Stimulated activated CD4-positive, alpha-beta T cell treated with anti-CD3 and anti-CD28 coated beads, Interleukin-4, amount 100 ng/mL, for 24 hours (primary cell): ENCODE data around the gene DYNLL1.
A peak's percentile ranks its signal among the peaks of the same experiment; 100 is the strongest.
"Not testable (repeated sequence)": the region's sequence is repeated elsewhere in the genome, so short reads cannot be mapped to it uniquely, and the experiment has no call there.

ENCODE experiments used
- DNase-seq: peaks from one replicate; pipeline ENCODE4 v3.0.0-alpha.2; 2020

The DYNLL1 gene

DNA sequence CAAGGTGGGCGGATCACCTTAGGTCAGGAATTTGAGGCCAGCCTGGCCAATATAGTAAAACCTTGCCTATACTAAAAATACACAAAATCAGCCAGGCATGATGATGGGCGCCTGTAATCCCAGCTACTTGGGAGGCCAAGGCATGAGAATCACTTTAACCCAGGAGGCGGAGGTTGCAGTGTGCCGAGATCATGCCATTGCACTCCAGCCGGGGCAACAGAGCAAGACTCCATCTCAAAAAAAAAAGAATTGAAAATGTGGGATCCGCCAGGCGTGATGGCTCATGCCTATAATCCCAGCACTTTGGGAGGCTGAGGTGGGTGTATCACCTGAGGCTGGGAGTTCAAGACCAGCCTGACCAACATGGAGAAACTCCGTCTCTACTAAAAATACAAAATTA lies 23.4 kb downstream of the DYNLL1 start:
- not testable (repeated sequence) for DNase-seq

GRCh38 chr12:120522568-120522967 lies 26.7 kb downstream of the DYNLL1 start:
- no peak for DNase-seq

DNA sequence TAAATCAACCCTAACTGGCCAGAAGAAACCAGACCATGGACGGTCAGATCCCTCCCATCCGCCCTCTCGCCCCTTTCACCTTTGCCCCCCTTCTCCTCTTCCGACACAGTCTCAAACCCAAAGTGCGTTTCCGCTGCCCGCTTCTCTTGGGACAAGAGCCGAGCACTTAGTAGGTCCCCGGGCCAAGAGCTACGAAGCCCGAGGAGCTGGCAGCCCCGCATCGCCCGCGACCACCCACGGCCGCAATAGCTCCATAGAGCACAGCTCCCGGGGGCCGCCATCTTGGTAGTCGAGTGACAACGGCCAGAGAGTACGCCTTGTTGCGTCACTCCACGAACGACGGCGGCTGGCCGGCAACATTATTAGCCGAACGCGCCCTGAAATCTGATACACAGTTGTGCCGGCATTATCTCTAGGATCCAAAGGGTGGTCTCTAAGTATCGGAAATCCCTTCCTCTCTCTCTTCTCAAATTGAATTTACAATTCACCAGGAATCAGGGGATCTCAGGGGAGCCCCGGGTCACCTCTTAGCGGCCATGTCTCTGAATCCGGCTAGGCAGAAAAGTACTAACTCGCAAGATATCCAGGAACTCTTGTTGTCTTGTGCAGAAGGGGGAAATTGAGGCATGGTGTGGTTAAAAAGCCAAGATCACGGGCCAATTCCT lies 33.1 kb downstream of the DYNLL1 start, which contains the start of gene COQ5:
Gene COQ5 (minus strand): TSS at position 298 of the 665 bp plus-strand sequence. CDS start 17 bp downstream, at position 281.
- peak; percentile 86 for DNase-seq

DNA sequence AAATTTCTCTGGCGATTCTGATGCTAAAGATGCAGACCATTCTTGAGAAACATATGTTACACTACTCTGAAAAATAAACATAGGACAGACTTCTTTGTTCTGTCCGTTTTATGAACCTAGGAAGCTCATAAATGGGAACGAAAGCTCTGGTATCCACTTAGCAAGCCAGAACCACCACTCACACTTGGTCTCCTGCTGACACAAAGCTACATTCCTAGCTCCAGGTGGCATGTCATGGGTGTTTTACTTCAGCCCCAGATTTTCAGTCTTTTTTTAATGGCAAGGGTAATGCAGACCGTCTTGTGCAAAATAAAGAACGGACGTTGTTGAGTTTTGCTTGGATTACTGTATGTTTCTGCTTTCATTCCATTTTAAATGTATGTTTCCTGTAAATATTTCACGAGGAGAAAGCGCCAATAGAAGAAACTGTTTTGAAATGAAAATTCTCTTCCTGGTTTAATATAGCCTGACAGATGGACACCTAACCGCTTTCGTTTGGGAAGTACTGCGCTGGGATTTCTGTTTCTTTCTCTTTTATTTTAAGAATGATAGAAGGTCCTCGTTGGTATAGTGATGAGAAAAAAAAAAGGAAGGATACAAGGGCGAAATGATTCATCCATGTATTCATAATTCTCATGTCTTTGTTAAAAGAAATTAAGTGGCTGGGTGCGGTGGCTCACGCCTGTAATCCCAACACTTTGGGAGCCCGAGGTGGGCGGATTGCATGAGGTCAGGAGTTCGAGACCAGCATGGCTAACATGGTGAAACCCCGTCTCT lies 33.9 kb downstream of the DYNLL1 start:
- no peak for DNase-seq

- DNase-seq: not testable (repeated sequence)
Observed at GRCh38 chr12:120530418-120530761, 34.5 kb downstream of the DYNLL1 start.

- no peak for DNase-seq
Observed at GRCh38 chr12:120532701-120533238, 36.9 kb downstream of the DYNLL1 start.

DNA sequence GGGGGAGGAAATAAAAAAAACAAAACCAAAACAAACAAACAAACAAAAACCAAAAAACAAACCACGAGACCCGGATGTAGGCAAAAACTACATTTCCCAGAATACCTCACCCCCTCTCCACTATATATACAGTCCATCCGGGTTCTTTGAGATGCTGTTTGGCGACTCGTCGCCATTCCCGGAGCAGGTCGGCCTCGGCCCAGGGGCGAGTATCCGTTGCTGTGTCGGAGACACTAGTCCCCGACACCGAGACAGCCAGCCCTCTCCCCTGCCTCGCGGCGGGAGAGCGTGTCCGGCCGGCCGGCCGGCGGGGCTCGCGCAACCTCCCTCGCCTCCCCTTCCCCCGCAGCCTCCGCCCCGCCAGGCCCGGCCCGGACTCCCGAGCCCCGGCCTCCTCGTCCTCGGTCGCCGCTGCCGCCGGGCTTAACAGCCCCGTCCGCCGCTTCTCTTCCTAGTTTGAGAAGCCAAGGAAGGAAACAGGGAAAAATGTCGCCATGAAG lies 38.3 kb downstream of the DYNLL1 start, which contains the start of gene RNF10:
Gene RNF10 (plus strand): TSS at position 154 of the 500 bp plus-strand sequence. CDS start 456 bp downstream, outside the sequence.
- peak; percentile 76 for DNase-seq

DNA sequence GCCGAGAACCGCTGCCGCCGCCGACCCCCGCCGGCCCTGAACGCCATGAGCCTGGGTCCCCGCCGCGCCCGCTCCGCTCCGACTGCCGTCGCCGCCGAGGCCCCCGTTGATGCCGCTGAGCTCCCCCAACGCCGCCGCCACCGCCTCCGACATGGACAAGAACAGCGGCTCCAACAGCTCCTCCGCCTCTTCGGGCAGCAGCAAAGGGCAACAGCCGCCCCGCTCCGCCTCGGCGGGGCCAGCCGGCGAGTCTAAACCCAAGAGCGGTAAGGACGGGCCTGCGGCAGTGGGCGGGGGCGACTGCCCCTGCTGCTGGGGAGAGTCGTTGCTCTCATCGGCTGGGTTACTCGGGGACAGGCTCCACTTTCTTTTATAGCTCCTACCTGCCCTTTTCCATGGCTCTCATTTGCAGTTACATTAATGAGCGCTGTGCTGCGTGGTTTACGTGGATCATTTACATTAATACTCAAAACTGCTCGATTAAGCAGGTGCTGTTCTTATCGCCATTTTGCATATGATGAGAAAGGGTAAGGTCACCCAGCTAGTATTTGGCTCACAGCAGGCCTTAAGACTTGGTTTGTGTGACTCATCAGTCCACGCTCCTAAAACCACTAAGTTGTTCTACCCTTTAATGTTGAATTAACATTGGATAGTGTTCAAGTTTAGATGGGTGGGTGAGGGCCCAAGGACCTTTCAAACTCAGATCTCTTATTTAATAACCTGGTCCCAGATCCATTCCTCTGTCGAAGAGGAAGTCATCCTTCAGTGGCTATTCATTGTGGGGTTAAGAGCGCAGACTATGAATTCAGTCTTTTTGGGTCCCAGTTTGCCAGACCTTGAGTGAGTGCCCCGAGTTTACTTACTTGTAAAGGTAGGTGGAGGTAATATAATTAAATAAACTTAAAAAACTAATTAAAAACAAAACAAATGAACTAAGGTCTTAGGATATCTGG lies 39.1 kb downstream of the DYNLL1 start:
- DNase-seq: peak; percentile 56

GRCh38 chr12:120536064-120536791 lies 40.3 kb downstream of the DYNLL1 start:
- DNase-seq: peak; percentile 36

- DNase-seq: no peak
Observed at GRCh38 chr12:120537856-120538220, 41.9 kb downstream of the DYNLL1 start.

DNA sequence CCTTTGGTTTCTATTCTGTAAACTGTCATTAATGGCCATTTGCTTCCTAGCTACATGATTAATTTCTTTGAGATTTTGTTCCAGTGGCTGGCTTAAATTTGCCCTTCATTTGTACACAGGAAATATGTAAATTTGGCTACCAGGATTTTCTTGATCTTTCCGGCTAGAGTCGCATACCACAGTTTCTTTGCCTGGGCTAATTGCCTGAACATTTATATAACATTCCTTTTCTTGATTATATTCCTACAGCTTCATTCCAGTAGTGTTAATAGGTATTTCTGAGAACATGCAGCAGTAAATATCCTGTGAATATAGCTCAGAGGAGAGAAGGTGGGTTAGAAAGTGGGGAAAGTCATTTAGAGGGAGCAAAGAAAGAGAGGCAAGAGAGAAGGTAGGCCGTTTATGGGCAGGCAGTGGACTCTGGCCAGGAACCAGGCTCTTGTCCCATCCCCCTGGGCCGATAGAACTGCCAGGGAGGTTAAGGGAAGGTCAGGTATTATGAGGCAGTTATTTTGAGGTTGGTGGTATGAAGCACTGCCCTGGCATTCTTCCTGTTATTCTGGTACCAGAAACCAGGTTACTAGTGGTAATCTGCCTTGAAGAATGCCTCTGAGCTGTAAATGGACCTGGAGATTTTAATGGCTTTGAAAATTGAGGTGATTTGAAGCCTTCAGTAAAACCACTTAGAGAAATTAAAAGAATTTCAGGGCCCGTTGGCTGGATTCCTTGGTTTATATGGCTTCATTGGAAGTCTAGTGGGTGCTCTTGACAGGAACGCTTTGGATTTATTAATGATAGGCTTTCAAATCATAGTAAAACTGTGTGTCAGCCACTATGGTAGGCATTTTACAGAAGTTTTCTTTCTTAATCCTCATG lies 42.6 kb downstream of the DYNLL1 start:
- no peak for DNase-seq

DNA sequence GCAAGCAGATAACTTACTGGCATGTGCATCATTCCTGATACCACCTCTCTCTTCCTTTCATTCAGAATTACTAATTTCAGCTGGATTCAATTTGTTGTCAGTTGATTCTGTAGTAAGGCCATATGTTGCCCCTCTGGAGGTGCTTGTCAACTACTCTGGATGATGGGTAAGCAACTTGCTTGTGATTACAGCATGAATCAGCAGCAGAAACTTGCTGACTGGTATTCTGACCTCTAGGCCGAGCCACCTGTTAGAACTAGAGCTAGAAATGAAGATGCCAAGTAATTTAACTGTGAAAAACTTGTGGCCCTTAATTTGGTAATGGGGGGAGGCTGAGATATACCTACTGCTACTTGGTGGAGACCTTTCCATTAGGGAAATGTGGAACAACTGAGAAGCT lies 43.4 kb downstream of the DYNLL1 start:
- peak; percentile 20 for DNase-seq

- no peak for DNase-seq
Observed at GRCh38 chr12:120540445-120540844, 44.5 kb downstream of the DYNLL1 start.

- DNase-seq: no peak
Observed at GRCh38 chr12:120542166-120542565, 46.3 kb downstream of the DYNLL1 start.

DNA sequence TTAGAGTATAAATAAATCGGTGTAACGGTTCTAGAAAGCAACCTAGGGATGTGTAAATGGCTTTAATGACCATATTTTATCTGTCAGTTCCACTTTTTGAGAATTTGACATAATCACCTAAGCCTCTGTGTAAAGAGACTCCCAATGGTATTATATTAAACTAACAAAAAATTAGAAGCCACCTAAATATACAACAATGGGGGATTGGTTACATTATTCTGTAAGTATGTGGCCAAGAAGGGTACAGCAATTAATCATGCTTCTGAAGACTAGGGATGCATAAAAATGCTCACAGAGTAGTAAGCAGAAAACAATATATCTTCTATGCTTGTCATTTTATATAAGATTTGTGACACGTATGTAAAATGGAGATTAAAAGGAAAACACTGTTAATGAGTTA lies 48.8 kb downstream of the DYNLL1 start:
- no peak for DNase-seq

DNA sequence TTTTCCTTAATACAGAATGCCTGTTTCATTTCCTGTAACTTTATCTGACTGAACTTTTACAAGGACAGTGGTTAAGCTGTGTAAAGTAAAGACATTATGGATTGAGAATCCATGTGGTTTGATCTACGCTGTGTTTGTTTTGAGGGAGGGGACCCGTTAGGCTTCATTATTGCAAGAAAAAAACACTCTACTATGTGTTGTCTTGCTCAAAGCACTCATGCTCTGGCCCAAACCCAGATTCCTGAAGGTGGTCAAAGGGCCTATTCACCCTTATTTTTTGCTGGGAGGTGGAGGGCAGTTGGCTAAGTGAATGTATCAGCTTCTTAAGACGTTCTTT lies 50.1 kb downstream of the DYNLL1 start:
- DNase-seq: no peak
